HEK293 (cell line): Measurements from ENCODE around the gene CDK11A.
"Not testable (repeated sequence)": the region's sequence is repeated elsewhere in the genome, so short reads cannot be mapped to it uniquely, and the experiment has no call there.

Experiments
- CTCF ChIA-PET: fragments of 350-600 bp; formaldehyde crosslinking; extraction: SDS; loops from one replicate; lab custom pipeline; 2021; ENCODE audit warnings: antibody characterized with exemption; lab: Yijun Ruan, JAX
- POLR2A ChIA-PET: fragments of 300-600 bp; formaldehyde crosslinking; extraction: SDS; loops from one replicate; lab custom pipeline; 2020; ENCODE audit warnings: antibody characterized with exemption, inconsistent platforms; lab: Yijun Ruan, JAX
- H3K27ac ChIP-seq: fragments of 200-500 bp; sonication (Bioruptor generic); 2 replicates; pipeline ENCODE4 v1.5.1; 2014; ENCODE audit warnings: low read depth, low read length, control low read depth, inconsistent platforms; ENCODE audit errors: extremely low read depth
- H3K36me3 ChIP-seq, 2 experiments: fragments of 200-500 bp in 1 of 2; sonication (Bioruptor generic) in 1 of 2; 1 replicate in 1 of 2; 2 replicates in 1 of 2; pipeline ENCODE4 v1.5.1; 2014 to 2017; ENCODE audit warnings: inconsistent platforms in 2 of 2, low read length in 2 of 2; ENCODE audit not compliant: control insufficient read depth in 2 of 2, insufficient read depth in 1 of 2
- H3K4me1 ChIP-seq: fragments of 200-500 bp; sonication (Bioruptor generic); 2 replicates; pipeline ENCODE4 v1.5.1; 2014; ENCODE audit warnings: mild to moderate bottlenecking, low read length, inconsistent platforms; ENCODE audit not compliant: control insufficient read depth, insufficient read depth
- H3K4me3 ChIP-seq: 2 replicates; pipeline ENCODE4 v1.5.1; 2011; ENCODE audit warnings: low read depth, mild to moderate bottlenecking, control low read depth, low read length, moderate library complexity
- H3K9me3 ChIP-seq: fragments of 200-500 bp; sonication (Bioruptor generic); 2 replicates; pipeline ENCODE4 v1.5.1; 2014; ENCODE audit warnings: low read depth, low read length, inconsistent platforms; ENCODE audit not compliant: control insufficient read depth, insufficient read depth
- GLIS1 ChIP-seq: fragments of 450-650 bp; formaldehyde crosslinking; IDR thresholded peaks from 2 replicates; pipeline ENCODE4 v1.5.1; 2016; ENCODE audit warnings: missing biosample characterization, missing genetic modification characterization
- GLIS2 ChIP-seq: fragments of 450-650 bp; formaldehyde crosslinking; IDR thresholded peaks from 2 replicates; pipeline ENCODE4 v1.5.1; 2016; ENCODE audit warnings: missing biosample characterization, missing genetic modification characterization
- KLF8 ChIP-seq: fragments of 450-650 bp; formaldehyde crosslinking; IDR thresholded peaks from 2 replicates; pipeline ENCODE4 v1.5.1; 2016; ENCODE audit warnings: missing biosample characterization, missing genetic modification characterization
- KLF9 ChIP-seq: fragments of 450-650 bp; formaldehyde crosslinking; IDR thresholded peaks from 2 replicates; pipeline ENCODE4 v1.5.1; 2016; ENCODE audit warnings: missing biosample characterization, missing genetic modification characterization, low read depth
- SP2 ChIP-seq: fragments of 450-650 bp; formaldehyde crosslinking; IDR thresholded peaks from 2 replicates; pipeline ENCODE4 v1.5.1; 2016; ENCODE audit warnings: missing biosample characterization, missing genetic modification characterization
- ZBTB17 ChIP-seq: fragments of 450-650 bp; formaldehyde crosslinking; IDR thresholded peaks from 2 replicates; pipeline ENCODE4 v1.5.1; 2016; ENCODE audit warnings: missing biosample characterization, missing genetic modification characterization
- ZBTB8A ChIP-seq: fragments of 450-650 bp; formaldehyde crosslinking; IDR thresholded peaks from 2 replicates; pipeline ENCODE4 v1.5.1; 2016; ENCODE audit warnings: missing biosample characterization, missing genetic modification characterization
- ZEB2 ChIP-seq: fragments of 450-650 bp; formaldehyde crosslinking; IDR thresholded peaks from 2 replicates; pipeline ENCODE4 v1.5.1; 2016; ENCODE audit warnings: missing biosample characterization, missing genetic modification characterization
- ZNF24 ChIP-seq: fragments of 450-650 bp; formaldehyde crosslinking; IDR thresholded peaks from 2 replicates; pipeline ENCODE4 v1.5.1; 2016; ENCODE audit warnings: missing biosample characterization, missing genetic modification characterization
- ZNF335 ChIP-seq: fragments of 450-650 bp; formaldehyde crosslinking; conservative IDR thresholded peaks from 2 replicates; pipeline ENCODE4 v1.5.1; 2016; ENCODE audit warnings: missing biosample characterization, missing genetic modification characterization
- ZNF391 ChIP-seq: fragments of 450-650 bp; formaldehyde crosslinking; IDR thresholded peaks from 2 replicates; pipeline ENCODE4 v1.5.1; 2016; ENCODE audit warnings: low read depth, missing biosample characterization, missing genetic modification characterization, borderline replicate concordance
- ZSCAN16 ChIP-seq: fragments of 450-650 bp; formaldehyde crosslinking; IDR thresholded peaks from 2 replicates; pipeline ENCODE4 v1.5.1; 2016; ENCODE audit warnings: missing biosample characterization, missing genetic modification characterization
- ZSCAN30 ChIP-seq: fragments of 450-650 bp; IDR thresholded peaks from 2 replicates; pipeline ENCODE4 v1.5.1; 2018; ENCODE audit warnings: missing biosample characterization, mild to moderate bottlenecking, missing genetic modification characterization, moderate library complexity
- ZXDB ChIP-seq: fragments of 450-650 bp; formaldehyde crosslinking; IDR thresholded peaks from 2 replicates; pipeline ENCODE4 v1.5.1; 2016; ENCODE audit warnings: missing biosample characterization, missing genetic modification characterization
- TF ChIP-seq, protein P1 (sequence below): fragments of 450-650 bp; formaldehyde crosslinking; IDR thresholded peaks from 2 replicates; pipeline ENCODE4 v1.5.1; 2016; ENCODE audit warnings: missing biosample characterization, missing genetic modification characterization
- TF ChIP-seq, protein P2 (sequence below): fragments of 450-650 bp; formaldehyde crosslinking; conservative IDR thresholded peaks from 2 replicates; pipeline ENCODE4 v1.5.1; 2016; ENCODE audit warnings: low read depth, missing biosample characterization, missing genetic modification characterization
- TF ChIP-seq, protein P3 (sequence below): fragments of 450-650 bp; formaldehyde crosslinking; optimal IDR thresholded peaks from 2 replicates; pipeline ENCODE3; 2016; ENCODE audit warnings: missing biosample characterization, mild to moderate bottlenecking, missing genetic modification characterization
- TF ChIP-seq, protein P4 (sequence below): fragments of 450-650 bp; formaldehyde crosslinking; IDR thresholded peaks from 2 replicates; pipeline ENCODE4 v1.5.1; 2016; ENCODE audit warnings: missing biosample characterization, missing genetic modification characterization
- TF ChIP-seq, protein P5 (sequence below): fragments of 450-650 bp; formaldehyde crosslinking; IDR thresholded peaks from 2 replicates; pipeline ENCODE4 v1.5.1; 2016; ENCODE audit warnings: missing biosample characterization, missing genetic modification characterization
- TF ChIP-seq, protein P6 (sequence below): fragments of 450-650 bp; formaldehyde crosslinking; IDR thresholded peaks from 2 replicates; pipeline ENCODE4 v1.5.1; 2016; ENCODE audit warnings: missing biosample characterization, missing genetic modification characterization

CDK11A gene

DNA sequence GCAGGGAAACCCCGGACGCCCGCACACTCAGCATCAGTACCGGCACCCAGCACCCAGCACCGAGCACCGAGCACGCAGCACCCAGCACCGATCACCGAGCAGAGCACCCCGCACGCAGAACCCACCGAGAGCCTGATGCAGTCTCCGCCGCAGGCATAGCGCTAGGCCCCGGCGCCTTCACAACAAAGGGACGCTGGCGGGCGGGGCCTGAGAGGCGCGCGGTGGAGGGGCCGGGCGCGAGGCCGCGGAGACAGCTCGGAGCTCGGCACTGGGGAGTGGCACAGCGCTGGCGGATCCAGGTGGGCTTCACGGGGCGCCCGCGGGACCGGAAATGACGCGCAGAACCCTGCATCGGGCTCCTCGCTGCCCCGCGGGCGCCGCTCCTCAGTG is 31.8 kb downstream of the CDK11A start:
- TF ChIP-seq ZNF335 (tag by site-specific recombination) (peak; percentile 87), ZSCAN16 (tag by site-specific recombination) (peak; percentile 94), ZXDB (tag by site-specific recombination) (peak; percentile 85; the same call in 1 of the 2 replicates), SP2 (tag by site-specific recombination) (0 out of 2 replicates have a peak, but pooled peaks have one; percentile 21), KLF8 (tag by site-specific recombination) (0 out of 2 replicates have a peak, but pooled peaks have one; percentile 29), ZNF24 (tag by site-specific recombination) (0 out of 2 replicates have a peak, but pooled peaks have one; percentile 31), ZSCAN30 (tag by site-specific recombination) (peak; percentile 89; the same call in 1 of the 2 replicates), GLIS1 (tag by site-specific recombination) (peak; percentile 65), KLF9 (tag by site-specific recombination) (0 out of 2 replicates have a peak, but pooled peaks have one; percentile 36), ZBTB8A (tag by site-specific recombination) (peak; percentile 89), ZBTB17 (tag by site-specific recombination) (peak; percentile 78), GLIS2 (tag by site-specific recombination) (peak; percentile 56), ZEB2 (tag by site-specific recombination) (0 out of 2 replicates have a peak, but pooled peaks have one; percentile 31), ZNF391 (tag by site-specific recombination) (0 out of 2 replicates have a peak, but pooled peaks have one; percentile 33)
- TF ChIP-seq, protein P1, sequence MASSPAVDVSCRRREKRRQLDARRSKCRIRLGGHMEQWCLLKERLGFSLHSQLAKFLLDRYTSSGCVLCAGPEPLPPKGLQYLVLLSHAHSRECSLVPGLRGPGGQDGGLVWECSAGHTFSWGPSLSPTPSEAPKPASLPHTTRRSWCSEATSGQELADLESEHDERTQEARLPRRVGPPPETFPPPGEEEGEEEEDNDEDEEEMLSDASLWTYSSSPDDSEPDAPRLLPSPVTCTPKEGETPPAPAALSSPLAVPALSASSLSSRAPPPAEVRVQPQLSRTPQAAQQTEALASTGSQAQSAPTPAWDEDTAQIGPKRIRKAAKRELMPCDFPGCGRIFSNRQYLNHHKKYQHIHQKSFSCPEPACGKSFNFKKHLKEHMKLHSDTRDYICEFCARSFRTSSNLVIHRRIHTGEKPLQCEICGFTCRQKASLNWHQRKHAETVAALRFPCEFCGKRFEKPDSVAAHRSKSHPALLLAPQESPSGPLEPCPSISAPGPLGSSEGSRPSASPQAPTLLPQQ (tag by site-specific recombination), result 0 out of 2 replicates have a peak, but pooled peaks have one; percentile 21
- TF ChIP-seq, protein P2, sequence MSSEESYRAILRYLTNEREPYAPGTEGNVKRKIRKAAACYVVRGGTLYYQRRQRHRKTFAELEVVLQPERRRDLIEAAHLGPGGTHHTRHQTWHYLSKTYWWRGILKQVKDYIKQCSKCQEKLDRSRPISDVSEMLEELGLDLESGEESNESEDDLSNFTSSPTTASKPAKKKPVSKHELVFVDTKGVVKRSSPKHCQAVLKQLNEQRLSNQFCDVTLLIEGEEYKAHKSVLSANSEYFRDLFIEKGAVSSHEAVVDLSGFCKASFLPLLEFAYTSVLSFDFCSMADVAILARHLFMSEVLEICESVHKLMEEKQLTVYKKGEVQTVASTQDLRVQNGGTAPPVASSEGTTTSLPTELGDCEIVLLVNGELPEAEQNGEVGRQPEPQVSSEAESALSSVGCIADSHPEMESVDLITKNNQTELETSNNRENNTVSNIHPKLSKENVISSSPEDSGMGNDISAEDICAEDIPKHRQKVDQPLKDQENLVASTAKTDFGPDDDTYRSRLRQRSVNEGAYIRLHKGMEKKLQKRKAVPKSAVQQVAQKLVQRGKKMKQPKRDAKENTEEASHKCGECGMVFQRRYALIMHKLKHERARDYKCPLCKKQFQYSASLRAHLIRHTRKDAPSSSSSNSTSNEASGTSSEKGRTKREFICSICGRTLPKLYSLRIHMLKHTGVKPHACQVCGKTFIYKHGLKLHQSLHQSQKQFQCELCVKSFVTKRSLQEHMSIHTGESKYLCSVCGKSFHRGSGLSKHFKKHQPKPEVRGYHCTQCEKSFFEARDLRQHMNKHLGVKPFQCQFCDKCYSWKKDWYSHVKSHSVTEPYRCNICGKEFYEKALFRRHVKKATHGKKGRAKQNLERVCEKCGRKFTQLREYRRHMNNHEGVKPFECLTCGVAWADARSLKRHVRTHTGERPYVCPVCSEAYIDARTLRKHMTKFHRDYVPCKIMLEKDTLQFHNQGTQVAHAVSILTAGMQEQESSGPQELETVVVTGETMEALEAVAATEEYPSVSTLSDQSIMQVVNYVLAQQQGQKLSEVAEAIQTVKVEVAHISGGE (tag by site-specific recombination), result peak; percentile 8; the same call in 1 of the 2 replicates
- TF ChIP-seq, protein P3, sequence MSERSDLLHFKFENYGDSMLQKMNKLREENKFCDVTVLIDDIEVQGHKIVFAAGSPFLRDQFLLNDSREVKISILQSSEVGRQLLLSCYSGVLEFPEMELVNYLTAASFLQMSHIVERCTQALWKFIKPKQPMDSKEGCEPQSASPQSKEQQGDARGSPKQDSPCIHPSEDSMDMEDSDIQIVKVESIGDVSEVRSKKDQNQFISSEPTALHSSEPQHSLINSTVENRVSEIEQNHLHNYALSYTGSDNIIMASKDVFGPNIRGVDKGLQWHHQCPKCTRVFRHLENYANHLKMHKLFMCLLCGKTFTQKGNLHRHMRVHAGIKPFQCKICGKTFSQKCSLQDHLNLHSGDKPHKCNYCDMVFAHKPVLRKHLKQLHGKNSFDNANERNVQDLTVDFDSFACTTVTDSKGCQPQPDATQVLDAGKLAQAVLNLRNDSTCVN (tag by site-specific recombination), result peak; percentile 97
- TF ChIP-seq, protein P4, sequence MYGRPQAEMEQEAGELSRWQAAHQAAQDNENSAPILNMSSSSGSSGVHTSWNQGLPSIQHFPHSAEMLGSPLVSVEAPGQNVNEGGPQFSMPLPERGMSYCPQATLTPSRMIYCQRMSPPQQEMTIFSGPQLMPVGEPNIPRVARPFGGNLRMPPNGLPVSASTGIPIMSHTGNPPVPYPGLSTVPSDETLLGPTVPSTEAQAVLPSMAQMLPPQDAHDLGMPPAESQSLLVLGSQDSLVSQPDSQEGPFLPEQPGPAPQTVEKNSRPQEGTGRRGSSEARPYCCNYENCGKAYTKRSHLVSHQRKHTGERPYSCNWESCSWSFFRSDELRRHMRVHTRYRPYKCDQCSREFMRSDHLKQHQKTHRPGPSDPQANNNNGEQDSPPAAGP (tag by site-specific recombination), result 0 out of 2 replicates have a peak, but pooled peaks have one; percentile 36
- TF ChIP-seq, protein P5, sequence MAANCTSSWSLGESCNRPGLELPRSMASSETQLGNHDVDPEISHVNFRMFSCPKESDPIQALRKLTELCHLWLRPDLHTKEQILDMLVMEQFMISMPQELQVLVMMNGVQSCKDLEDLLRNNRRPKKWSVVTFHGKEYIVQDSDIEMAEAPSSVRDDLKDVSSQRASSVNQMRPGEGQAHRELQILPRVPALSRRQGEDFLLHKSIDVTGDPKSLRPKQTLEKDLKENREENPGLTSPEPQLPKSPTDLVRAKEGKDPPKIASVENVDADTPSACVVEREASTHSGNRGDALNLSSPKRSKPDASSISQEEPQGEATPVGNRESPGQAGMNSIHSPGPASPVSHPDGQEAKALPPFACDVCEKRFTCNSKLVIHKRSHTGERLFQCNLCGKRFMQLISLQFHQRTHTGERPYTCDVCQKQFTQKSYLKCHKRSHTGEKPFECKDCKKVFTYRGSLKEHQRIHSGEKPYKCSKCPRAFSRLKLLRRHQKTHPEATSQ (tag by site-specific recombination), result 0 out of 2 replicates have a peak, but pooled peaks have one; percentile 37
- TF ChIP-seq, protein P6, sequence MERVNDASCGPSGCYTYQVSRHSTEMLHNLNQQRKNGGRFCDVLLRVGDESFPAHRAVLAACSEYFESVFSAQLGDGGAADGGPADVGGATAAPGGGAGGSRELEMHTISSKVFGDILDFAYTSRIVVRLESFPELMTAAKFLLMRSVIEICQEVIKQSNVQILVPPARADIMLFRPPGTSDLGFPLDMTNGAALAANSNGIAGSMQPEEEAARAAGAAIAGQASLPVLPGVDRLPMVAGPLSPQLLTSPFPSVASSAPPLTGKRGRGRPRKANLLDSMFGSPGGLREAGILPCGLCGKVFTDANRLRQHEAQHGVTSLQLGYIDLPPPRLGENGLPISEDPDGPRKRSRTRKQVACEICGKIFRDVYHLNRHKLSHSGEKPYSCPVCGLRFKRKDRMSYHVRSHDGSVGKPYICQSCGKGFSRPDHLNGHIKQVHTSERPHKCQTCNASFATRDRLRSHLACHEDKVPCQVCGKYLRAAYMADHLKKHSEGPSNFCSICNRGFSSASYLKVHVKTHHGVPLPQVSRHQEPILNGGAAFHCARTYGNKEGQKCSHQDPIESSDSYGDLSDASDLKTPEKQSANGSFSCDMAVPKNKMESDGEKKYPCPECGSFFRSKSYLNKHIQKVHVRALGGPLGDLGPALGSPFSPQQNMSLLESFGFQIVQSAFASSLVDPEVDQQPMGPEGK (tag by site-specific recombination), result 0 out of 2 replicates have a peak, but pooled peaks have one; percentile 47
- TF ChIP-seq, all 188 proteins: peak for 20; not testable (repeated sequence) for 168
- POLR2A ChIA-PET, result not testable (repeated sequence)

DNA sequence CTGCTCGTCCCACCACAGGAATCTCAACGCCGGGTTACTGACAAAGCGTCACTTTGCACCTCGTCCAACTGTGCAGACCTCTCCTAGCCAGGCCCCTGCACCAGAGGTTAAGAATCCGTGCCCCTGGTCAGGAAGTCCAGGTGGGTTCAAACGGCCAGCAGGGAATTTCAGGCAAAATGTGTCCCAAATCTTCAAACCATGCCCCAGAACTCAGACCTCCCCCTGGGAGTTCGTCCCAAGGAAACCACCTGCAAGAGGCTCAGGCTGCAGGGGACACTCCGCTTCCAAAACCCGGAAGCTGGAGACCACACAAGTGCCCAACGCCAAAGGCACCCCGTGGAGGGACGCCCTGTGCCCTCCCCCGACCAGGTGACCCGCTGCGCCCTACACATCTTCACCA is 32.7 kb downstream of the CDK11A start:
- H3K4me1 ChIP-seq, CTCF ChIA-PET, POLR2A ChIA-PET, H3K27ac ChIP-seq, H3K9me3 ChIP-seq, H3K36me3 ChIP-seq, H3K4me3 ChIP-seq: not testable (repeated sequence)

More for the DNA sequence above, 31.8 kb downstream of the CDK11A start:
- Histone ChIP-seq H3K27ac (peak overlapping the region; percentile 98), H3K4me3 (peak overlapping the region; percentile 53)
- CTCF ChIA-PET, H3K36me3 ChIP-seq, H3K4me1 ChIP-seq, H3K9me3 ChIP-seq: not testable (repeated sequence)

DNA sequence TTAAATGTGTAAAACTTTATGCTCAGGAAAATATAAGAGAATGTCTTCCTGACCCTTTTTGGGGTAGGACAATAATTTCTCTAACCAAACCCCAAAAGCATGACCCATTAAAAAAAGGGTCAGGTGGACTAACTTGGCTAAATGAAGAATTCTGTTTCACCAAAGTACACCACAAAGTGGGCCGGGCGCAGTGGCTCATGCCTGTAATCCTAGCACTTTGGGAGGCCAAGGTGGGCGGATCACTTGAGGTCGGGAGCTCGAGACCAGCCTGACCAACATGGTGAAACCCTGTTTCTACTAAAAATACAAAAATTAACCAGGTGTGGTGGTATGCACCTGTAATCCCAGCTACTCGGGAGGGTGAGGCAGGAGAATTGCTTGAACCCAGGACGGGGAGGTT is 34.6 kb downstream of the CDK11A start:
- H3K27ac ChIP-seq, H3K4me3 ChIP-seq, H3K4me1 ChIP-seq, H3K36me3 ChIP-seq, H3K9me3 ChIP-seq, POLR2A ChIA-PET: not testable (repeated sequence)
- CTCF ChIA-PET, result interaction anchor here (0.7 kb wide), 1 partner anchor 24 kb away, joined by 3 read pairs; no protein-coding TSS in a partner anchor
